Stimulated activated CD4-positive, alpha-beta T cell treated with anti-CD3 and anti-CD28 coated beads, TNF-alpha, amount 100 ng/mL, for 48 hours (primary cell): ENCODE measurements around the gene IRAG1.
"Not testable (repeated sequence)": the region's sequence is repeated elsewhere in the genome, so short reads cannot be mapped to it uniquely, and the experiment has no call there.

Source experiments
- DNase-seq, 3 donors: peaks; one replicate each; pipeline ENCODE4 v3.0.0-alpha.2; 2020; ENCODE audit warnings: low read depth in 3 of 3

Gene IRAG1

GRCh38 chr11:10701982-10702381 is 8.4 kb upstream of the IRAG1 start:
- DNase-seq: no peak

DNA sequence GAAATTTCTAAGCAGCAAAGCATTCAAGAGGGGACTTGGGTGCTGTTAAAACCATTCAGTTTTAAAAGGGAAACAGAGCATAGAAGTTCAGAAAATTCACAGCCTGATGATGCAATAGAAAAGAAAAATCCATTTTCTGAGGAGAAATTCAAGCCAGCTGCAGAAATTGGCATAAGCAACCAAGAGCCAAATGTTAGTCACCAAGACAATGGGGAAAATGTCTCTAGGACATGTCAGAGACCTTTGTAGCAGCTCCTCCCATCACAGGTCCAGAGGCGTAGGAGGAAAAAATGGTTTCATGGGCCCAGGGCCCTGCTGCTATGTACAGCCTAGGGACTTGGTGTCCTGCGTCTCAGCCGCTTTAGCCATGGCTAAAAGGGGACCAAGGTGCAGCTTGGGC is 5.5 kb upstream of the IRAG1 start:
- DNase-seq: no peak

DNA sequence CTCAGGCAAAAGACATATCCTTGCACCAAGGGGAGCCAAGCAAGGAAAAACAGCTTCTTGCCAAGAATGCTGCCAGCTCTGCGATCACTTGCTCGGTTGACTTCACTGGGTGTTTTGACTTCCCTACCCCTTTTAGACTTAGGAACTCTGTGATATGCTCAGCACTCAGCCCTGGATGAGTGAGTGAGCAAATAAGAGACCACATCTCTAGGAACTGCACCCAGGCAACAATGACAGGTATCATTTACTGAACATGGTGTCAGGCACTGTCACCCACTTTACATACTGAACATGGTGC is 3.7 kb upstream of the IRAG1 start:
- no peak for DNase-seq

- DNase-seq: no peak
Measured at GRCh38 chr11:10696468-10697322, 3.1 kb upstream of the IRAG1 start.

- no peak for DNase-seq
Measured at GRCh38 chr11:10695833-10696232, 2.3 kb upstream of the IRAG1 start.

DNA sequence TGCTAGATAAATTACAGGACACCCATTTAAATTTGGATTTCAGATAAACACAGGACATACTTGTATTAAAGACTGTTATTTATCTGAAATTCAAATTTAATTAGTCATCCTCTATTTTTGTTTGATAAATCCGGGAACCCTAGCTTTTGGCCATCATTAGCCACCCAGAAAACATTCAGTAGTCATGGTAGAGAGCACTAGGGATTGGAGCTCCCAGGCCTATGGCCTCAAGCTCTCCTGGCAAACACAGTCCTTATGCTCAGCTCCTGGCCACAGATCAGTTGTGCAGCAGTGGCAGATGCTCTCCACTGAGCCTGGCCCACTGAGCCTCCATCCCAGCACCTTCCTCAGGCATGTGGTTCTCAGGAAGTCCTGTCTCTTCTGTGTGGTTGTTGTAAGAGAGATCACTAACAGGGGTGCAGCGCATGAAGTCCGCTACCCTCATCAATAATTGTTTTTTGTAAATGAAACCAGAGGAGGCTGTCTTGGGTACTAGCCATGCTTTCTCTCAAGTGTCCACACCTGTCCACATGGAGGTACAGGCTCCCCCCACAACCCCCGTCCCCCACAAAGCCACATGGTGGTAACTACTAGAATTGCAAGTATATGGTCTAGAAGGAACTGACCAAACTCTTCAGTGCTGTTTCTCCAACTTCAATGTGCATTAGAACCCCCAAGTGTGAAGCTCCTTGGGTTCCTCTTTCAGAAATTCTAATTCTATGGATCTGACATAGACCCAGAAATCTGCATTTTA is 1.1 kb upstream of the IRAG1 start:
- no peak for DNase-seq

DNA sequence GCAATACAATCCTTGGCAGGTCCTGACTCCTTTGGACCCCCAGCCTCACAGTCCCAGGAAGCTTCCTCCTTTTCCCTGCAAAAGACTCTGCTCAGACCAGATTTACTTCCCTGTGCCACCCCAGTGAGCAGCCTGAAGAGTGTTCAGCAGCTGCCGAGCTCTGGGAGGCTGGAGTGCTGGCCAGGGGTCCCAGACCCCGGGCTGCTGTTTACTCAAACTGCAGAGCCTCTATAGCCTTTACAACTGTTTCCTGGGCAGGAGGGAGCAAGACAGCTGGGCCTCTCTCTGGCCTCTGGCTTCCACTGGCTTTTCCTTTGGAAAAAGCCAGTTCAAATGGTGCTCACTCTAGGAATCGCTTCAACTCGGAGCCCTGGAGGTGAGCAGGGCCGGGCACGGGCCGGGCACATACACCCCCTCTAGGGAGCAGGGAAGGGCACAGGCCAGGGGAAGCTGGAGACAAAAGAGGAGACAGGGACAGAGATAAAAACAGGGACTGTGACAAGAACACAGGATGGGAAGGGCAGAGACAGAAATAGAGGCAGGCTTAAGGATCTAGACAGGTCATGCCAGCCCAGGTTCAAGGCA is 932 bp downstream of the IRAG1 start:
- DNase-seq: no peak

GRCh38 chr11:10688401-10688800 is 5.2 kb downstream of the IRAG1 start:
- no peak for DNase-seq

GRCh38 chr11:10686311-10686710 is 7.2 kb downstream of the IRAG1 start:
- no peak for DNase-seq

DNA sequence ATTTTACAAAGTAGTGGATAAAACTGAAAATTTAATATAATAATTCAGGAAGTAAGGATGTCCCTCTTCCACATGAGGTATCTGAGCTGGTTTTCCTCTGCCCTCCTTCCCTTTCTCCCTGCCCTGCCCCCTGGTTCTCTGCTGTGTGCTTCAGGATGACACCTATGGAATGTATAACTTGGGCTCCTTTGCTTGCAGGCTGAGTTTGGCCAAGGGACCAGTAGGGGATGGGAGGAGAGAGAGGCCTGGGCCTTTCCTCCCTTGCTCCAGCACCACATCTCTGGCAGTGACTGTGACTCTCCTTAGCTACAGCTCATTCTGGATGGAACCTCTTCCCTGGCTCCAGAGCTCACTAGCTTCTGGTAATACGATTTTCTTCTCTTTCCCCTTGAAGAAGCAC is 10.1 kb downstream of the IRAG1 start:
- no peak for DNase-seq

GRCh38 chr11:10680956-10681487 is 12.5 kb downstream of the IRAG1 start:
- no peak for DNase-seq

DNA sequence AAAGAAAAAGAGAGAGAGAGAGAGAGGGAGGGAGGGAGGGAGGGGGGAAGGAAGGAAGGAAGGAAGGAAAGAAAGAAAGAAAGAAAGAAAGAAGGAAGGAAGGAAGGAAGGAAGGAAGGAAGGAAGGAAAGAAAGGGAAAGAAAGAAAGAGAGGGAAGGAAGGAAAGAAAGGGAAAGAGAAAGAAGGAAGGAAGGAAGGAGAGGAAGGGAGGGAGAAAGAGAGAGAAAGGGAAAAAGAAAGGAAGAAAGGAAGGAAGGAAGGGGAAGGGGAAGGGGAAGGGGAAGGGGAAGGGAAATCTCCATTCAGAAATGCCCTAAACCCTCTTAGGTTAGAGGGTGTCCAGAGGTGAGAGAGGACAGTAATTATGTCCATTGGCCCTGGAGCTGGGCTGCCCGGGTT is 13.3 kb downstream of the IRAG1 start:
- DNase-seq: not testable (repeated sequence)

GRCh38 chr11:10679644-10680043 is 13.9 kb downstream of the IRAG1 start:
- no peak for DNase-seq

DNA sequence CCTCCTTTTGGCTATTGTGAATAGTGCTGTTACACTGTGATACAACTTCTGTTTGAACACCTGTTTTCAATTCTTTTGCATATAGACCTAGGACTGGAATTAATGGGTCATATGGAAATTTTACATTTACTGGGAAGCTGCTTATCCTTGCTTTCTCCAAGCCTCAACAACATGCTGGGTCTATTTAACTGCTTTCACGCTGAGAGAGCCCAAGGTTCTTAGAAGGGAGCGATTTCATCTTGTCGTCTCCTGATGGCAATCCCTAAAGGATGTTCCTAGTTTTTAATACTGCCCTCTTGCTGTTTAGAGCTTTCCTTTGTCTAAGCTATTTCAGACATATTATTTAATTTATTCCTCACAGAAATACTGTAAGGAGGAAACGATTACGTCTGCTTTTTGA is 15.5 kb downstream of the IRAG1 start:
- DNase-seq: no peak

GRCh38 chr11:10676919-10677318 is 16.6 kb downstream of the IRAG1 start:
- no peak for DNase-seq

DNA sequence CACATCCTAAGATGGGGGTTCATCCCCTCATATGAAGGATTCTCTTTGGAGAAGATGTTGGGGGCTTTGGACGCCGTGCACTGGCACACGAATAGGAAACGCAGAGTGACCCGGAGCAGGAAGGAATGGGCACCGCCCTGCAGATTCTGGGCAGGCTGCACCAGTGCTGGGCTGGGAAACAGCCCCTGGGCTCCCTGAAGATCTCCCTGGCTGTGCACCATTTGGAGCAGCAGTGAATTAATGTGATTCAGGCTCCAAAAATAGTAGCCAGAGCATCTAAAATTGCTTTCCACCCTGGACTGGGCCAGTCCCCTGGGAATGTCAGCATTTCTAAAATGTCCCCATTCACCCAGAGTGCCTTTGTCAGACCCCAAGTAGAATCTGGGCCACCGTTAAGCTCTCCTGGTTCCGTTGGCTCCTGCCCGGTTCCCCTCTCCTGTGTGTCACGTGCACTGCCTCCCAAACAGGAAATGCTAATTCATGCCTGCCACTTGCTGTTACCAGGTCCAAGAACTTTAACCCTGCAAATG is 18.6 kb downstream of the IRAG1 start:
- DNase-seq: no peak

GRCh38 chr11:10674440-10674855 is 19.1 kb downstream of the IRAG1 start:
- no peak for DNase-seq

GRCh38 chr11:10673501-10674062 is 20.0 kb downstream of the IRAG1 start:
- no peak for DNase-seq

DNA sequence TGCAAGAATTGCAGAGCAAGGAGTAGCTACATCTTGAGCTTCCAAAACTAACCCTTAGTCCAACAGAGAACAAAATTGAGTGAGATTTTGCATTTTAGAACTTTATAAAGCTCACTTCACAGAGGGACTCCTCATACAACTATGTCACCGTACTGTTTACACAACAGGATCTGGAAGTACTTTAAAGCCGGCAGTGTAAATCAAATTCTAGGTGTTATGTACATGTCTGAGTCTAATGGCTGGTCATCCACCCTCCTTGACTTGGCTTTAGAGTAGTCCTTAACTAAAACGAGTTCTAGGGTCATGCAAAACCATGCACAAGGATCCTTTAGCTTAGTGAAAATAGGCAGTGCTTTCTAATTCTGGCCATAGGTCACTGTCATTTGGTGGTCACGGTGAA is 23.5 kb downstream of the IRAG1 start:
- no peak for DNase-seq

GRCh38 chr11:10669258-10670033 is 24.1 kb downstream of the IRAG1 start:
- DNase-seq: no peak

DNA sequence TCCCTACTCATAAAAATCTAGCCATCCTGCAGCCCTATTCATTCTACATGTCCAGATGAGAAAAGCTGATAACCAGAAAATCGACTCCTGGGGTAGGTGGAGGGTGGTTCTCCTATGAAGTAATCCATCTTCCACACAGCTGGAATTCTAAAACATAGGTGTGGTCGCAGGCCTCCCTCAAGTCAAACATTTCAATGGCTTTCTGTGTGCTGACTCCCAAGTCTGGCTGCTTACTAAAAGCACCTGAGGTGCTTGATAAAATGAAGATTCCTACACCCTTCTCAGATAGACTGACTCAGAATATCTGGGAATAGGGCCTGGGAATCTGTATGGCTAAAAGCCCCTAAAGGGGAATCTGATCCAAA is 26.1 kb downstream of the IRAG1 start:
- DNase-seq: no peak
